ENCODE data around the gene CUEDC1.

DNA sequence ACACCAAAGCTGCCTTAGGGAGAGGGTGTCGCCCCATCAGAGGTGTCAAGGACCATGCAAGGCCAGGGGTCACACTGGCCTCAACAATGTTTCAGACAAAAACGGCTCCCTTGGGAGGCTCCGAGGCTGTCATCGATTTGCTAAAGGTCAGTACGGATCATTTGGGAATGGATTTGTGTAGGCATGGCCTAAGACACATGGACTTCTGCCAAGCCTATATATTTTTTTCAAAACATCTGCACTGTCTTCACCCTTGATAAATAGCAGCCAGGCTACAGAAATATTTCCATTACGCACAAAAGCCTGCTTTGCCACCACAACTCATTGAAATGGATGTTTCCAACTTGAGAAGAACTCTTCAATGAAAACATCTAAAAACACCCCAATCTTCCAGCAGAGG is 10.3 kb downstream of the CUEDC1 start:
- TF ChIP-seq, protein P1, sequence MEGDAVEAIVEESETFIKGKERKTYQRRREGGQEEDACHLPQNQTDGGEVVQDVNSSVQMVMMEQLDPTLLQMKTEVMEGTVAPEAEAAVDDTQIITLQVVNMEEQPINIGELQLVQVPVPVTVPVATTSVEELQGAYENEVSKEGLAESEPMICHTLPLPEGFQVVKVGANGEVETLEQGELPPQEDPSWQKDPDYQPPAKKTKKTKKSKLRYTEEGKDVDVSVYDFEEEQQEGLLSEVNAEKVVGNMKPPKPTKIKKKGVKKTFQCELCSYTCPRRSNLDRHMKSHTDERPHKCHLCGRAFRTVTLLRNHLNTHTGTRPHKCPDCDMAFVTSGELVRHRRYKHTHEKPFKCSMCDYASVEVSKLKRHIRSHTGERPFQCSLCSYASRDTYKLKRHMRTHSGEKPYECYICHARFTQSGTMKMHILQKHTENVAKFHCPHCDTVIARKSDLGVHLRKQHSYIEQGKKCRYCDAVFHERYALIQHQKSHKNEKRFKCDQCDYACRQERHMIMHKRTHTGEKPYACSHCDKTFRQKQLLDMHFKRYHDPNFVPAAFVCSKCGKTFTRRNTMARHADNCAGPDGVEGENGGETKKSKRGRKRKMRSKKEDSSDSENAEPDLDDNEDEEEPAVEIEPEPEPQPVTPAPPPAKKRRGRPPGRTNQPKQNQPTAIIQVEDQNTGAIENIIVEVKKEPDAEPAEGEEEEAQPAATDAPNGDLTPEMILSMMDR (IDR thresholded peaks at IDR 0.05; ENCODE audit: insufficient read depth, low read length), result no peak
- TF ChIP-seq GABPA (IDR thresholded peaks at IDR 0.05; ENCODE audit: low read depth) (no peak), POLR2AphosphoS5 (IDR thresholded peaks at IDR 0.05; ENCODE audit: low read depth) (no peak)
- TF ChIP-seq, protein P2, sequence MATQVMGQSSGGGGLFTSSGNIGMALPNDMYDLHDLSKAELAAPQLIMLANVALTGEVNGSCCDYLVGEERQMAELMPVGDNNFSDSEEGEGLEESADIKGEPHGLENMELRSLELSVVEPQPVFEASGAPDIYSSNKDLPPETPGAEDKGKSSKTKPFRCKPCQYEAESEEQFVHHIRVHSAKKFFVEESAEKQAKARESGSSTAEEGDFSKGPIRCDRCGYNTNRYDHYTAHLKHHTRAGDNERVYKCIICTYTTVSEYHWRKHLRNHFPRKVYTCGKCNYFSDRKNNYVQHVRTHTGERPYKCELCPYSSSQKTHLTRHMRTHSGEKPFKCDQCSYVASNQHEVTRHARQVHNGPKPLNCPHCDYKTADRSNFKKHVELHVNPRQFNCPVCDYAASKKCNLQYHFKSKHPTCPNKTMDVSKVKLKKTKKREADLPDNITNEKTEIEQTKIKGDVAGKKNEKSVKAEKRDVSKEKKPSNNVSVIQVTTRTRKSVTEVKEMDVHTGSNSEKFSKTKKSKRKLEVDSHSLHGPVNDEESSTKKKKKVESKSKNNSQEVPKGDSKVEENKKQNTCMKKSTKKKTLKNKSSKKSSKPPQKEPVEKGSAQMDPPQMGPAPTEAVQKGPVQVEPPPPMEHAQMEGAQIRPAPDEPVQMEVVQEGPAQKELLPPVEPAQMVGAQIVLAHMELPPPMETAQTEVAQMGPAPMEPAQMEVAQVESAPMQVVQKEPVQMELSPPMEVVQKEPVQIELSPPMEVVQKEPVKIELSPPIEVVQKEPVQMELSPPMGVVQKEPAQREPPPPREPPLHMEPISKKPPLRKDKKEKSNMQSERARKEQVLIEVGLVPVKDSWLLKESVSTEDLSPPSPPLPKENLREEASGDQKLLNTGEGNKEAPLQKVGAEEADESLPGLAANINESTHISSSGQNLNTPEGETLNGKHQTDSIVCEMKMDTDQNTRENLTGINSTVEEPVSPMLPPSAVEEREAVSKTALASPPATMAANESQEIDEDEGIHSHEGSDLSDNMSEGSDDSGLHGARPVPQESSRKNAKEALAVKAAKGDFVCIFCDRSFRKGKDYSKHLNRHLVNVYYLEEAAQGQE (IDR thresholded peaks at IDR 0.05; ENCODE audit: insufficient replicate concordance, low read depth), result no peak

All from HL-60 (cell line).